Hematopoietic multipotent progenitor cell treated with erythropoietin and hydrocortisone succinate and interleukin-3 and kit ligand, for 17 days (in vitro differentiated cells): Measurements from ENCODE around the gene ISYNA1.
"Not testable (repeated sequence)": the region's sequence is repeated elsewhere in the genome, so short reads cannot be mapped to it uniquely, and the experiment has no call there.

Source experiments
- DNase-seq: peaks from one replicate; pipeline ENCODE4 v3.0.0-alpha.2; 2015; ENCODE audit warnings: low spot score

ISYNA1 gene

GRCh38 chr19:18419195-18419698, 18.7 kb downstream of the ISYNA1 start, which contains the start of gene SSBP4:
Gene SSBP4, plus strand, starts transcription at chr19:18419398. Its CDS starts 251 bp downstream, at chr19:18419649.
- peak; percentile 65 for DNase-seq

- DNase-seq = peak; percentile 58
Measured at GRCh38 chr19:18418483-18419194, 19.3 kb downstream of the ISYNA1 start.

DNA sequence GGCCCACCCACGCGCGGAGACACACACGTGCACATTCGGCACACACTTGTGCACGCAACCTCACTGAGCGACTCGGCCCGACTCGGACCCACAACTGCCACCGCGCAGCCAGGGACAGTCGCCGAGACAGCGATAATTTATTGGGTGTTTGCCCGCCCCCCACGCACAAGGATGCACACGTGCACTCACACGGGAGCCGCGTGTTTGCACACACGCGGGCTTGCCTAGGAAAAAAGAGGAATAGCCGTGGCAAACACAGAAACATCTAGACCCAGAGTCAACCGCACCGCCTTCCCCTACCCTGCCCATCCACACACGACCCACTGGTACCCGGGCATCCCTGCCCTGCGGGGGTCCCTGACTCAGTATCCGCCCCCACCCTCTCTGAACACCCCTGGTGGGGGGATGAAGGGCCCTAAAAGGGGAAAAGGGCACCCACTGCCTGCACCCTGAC, 19.9 kb downstream of the ISYNA1 start:
- no peak for DNase-seq

- peak; percentile 34 for DNase-seq
Measured at GRCh38 chr19:18417250-18418028, 20.5 kb downstream of the ISYNA1 start.

DNA sequence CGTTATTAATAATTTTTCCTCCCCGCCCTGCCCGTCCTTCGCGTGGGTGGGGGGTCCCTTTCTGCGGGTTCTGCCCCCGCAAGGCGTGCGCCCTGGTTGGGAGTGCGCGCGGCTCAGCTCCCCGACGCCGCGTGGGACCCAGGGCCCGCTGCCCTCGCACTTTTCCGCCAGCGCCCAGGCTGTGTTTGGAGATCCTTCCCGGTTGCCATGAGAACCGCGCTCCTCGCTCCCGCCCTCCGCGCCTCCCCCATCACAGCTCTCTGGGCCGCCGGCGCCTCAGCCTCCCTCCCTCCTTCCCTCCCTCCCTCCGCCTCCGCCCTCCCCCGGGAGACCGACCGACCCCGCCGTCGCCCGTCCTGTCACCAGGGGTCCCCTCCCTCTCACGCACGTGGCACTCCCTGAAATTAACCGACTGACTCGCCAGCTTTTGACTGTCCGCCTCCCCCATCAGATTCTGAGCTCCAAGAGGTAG, 21.1 kb downstream of the ISYNA1 start:
- DNase-seq = peak; percentile 32

- no peak for DNase-seq
Measured at GRCh38 chr19:18415178-18415867, 22.6 kb downstream of the ISYNA1 start.

- no peak for DNase-seq
Measured at GRCh38 chr19:18414504-18415177, 23.3 kb downstream of the ISYNA1 start.

GRCh38 chr19:18412610-18413239, 25.2 kb downstream of the ISYNA1 start:
- no peak for DNase-seq

DNA sequence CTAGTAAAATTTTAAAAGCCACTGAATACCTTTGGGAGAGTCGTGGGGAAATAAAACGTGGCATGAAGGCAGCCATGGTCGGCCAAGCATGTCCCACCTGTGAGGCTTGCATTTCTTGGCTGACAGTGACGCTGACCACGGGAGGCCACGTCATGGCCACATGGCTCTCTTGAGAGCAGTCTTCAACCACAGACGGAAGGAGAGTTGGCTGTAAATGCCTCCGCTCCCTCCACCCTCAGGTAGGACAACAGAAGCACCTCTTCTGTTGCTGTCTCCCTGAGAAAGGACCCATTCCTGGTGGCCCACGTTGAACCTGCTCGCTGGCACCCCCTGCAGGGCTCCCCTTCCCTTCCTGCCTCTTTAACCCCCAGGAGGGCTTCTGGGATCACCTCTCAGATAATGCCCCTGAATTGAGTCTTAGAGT, 29.9 kb downstream of the ISYNA1 start:
- peak; percentile 78 for DNase-seq

DNA sequence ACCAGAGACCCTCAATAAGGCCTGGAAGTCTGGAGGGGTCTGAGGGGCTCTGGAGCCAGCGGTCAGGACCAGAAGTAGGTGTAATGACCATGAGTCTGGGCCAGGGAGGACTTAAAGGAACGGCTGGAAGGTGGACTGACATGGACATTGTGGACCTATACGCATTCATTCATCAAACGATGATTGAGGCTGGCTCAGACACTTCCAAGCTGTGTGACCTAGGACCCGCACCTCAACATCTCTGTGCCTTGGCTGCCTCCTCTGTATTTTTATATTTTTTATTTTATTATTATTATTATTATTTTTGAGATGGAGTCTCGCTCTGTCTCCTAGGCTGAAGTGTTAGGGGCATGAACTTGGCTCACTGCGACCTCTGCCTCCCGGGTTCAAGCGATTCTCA, 31.2 kb downstream of the ISYNA1 start:
- DNase-seq = no peak

DNA sequence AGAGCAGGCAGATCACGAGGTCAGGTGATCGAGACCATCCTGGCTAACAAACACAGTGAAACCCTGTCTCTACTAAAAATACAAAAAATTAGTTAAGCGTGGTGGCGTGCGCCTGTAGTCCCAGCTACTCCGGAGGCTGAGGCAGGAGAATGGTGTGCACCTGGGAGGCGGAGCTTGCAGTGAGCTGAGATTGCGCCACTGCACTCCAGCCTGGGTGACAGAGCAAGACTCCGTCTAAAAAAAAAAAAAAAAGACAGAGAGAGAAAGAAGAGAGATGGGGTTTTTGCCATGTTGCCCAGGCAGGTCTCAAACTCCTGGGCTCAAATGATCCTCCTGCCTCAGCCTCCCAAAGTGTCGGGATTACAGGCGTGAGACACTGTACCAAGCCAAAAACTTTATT, 32.2 kb downstream of the ISYNA1 start:
- DNase-seq = not testable (repeated sequence)

- DNase-seq = not testable (repeated sequence)
Measured at GRCh38 chr19:18402455-18403248, 35.3 kb downstream of the ISYNA1 start.

DNA sequence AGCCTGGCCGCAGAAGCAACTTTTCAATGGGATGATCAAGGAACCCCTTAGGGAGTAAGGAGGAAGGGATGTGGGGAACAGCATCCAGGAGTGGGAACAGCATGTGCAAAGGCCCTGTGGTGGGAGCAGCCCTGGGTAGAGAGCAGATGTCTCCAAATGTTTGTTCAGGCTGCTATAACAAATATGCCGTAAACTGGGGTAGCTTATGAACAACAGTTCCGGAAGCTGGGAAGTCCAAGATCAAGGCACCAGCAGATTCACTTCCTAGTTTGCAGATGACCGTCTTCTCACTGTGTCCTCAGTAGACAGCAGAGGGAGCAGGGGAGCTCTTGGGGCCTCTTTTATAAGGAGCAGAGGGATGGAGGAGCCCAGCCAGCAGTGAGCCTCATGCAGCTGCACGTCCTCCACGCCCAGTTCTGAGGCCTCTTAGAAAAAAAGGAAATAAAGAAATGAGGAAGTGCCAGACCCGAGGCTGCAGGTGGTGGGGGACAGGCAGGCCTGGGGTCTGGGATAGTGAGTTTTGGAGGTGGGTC, 36.3 kb downstream of the ISYNA1 start:
- DNase-seq = peak; percentile 78

DNA sequence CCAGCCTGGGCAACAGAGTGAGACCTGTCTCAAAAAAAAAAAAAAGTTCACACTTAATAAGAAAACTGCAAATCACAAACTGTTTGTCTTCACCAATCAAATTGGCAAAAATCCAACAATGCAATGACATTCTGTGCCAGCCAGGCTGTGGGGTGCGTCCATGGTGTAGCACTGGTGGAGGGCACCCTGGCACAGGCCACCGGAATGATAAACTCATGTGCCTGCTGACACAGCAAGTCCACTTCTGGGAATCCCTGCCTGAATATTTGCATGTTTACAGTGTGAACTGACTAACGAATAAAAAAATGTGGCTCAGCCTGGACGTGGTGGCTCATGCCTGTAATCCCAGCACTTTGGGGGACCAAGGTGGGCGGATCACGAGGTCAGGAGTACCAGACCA, 38.9 kb downstream of the ISYNA1 start:
- peak; percentile 93 for DNase-seq

DNA sequence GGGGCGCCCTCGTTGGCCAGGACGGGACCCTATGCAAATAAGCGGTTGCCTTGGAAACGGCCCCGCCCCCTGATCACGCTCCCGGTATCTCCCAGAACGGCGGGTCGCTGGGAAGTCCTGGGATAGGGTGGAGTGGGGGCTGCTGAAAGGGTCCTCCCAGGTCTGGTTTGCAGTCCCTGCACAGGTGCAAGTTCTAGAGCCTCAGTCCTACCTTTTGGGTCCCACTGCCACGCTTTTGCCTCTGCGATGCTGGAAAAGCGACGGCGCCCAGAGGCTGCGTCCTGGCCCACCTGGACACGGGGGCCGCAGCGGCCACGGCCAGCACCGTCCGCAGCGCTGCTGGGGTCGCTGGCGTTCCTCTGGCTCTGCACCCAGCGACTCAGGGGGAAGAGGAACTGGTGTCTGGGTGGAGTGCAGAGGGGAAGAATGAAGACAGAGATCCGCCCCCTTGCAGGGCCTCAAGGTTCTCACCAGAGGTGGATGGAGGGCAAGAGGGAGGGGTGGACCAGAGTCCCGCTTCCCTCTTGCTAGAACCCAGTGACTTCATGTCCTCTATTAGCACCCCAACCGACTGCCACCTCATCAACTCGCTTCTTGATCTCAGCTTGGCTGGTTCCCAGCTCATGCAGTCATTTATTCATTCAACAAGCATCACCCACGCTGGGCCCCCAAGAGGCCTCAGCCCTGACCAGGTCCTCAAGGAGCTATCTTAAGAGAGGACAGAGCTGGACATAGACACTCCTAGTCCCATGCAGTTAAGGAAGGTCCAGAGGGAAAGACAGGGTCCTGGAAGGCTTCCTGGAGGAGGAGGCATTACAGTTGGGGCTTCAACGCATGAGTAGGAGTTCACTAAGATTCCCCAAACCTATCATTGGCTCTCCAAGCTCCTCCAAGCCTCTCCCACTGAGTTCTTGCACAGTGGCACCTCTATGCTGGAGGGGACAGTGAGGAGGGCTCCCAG, 40.4 kb downstream of the ISYNA1 start, which contains the start of gene LRRC25:
Gene LRRC25, minus strand, starts transcription at position 381 of the 961 bp plus-strand sequence. CDS start 659 bp downstream, outside the sequence.
- peak; percentile 38 for DNase-seq

DNA sequence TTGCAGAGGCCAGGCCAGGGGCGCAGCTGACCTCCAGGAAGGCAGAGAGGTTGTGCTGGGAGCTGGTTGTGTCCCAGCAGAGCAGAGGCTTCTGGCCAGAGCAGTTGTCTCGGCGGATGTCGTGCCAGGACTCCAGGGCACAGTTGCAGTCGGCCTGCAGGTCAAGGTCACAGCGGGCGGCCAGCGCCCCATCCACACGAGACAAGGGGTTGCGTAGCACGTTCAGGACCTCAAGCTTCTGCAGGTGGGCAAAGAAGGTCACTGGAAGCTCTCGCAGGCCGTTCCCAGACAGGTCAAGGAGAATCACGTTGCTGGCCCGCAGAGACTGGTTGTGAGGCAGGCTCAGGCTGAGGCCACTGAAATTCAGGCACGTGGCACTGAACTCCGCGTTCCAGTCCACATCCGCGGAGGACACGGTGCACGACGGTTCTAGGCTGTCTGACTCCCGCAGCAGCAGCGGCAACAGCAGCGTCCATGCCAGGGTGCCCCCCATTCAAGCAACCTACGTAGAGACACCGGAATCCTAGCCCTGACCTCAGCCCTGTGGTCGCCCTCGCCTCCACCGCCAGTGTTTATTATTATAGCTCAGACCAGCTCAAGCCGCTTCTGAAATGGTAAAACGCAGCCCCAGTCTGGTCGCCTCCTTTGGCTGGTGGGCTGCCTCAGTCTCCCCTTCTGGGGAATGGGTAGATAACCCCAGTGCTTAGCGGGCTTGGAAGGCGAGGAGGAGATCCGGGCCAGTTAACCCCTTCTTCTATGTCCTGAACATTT, 41.3 kb downstream of the ISYNA1 start:
- no peak for DNase-seq

- no peak for DNase-seq
Measured at GRCh38 chr19:18393836-18394235, 44.1 kb downstream of the ISYNA1 start.

- no peak for DNase-seq
Measured at GRCh38 chr19:18392926-18393325, 45.0 kb downstream of the ISYNA1 start.
